Stomach smooth muscle (tissue), 2 donors: ENCODE measurements around the gene KCNJ10.
A peak's percentile ranks its signal among the peaks of the same experiment; 100 is the strongest.

Experiments
- H3K27ac ChIP-seq: one replicate; pipeline ENCODE4 v1.7.0; 2013; ENCODE audit warnings: mild to moderate bottlenecking, low read length, inconsistent platforms
- H3K27me3 ChIP-seq, 2 donors: one replicate each; pipeline ENCODE4 v1.7.0; 2013; ENCODE audit warnings: low read length in 2 of 2; ENCODE audit not compliant: insufficient read depth in 2 of 2, control insufficient read depth in 1 of 2
- H3K36me3 ChIP-seq, 2 donors: one replicate each; pipeline ENCODE4 v1.7.0; 2013; ENCODE audit warnings: low read length in 2 of 2; ENCODE audit not compliant: control insufficient read depth in 2 of 2, insufficient read depth in 2 of 2
- H3K4me1 ChIP-seq: one replicate; pipeline ENCODE4 v1.7.0; 2013; ENCODE audit warnings: low read length; ENCODE audit not compliant: control insufficient read depth, insufficient read depth
- H3K4me3 ChIP-seq, 2 donors: one replicate each; pipeline ENCODE4 v1.7.0; 2013; ENCODE audit warnings: low read length in 2 of 2
- H3K9ac ChIP-seq, 2 donors: one replicate each; pipeline ENCODE4 v1.7.0; 2013; ENCODE audit warnings: low read length in 2 of 2, mild to moderate bottlenecking in 1 of 2
- H3K9me3 ChIP-seq, 2 donors: one replicate each; pipeline ENCODE4 v1.7.0; 2013; ENCODE audit warnings: low read length in 2 of 2; ENCODE audit not compliant: control insufficient read depth in 2 of 2
- donor health status: healthy.
- donor health status: Pancreatic carcinoma.

The KCNJ10 gene

GRCh38 chr1:160098852-160099561 lies 29.0 kb upstream of the KCNJ10 start:
- peaks cover 7 to 10% of the 10 kb centered on the region in 2 donors for H3K36me3 ChIP-seq
- H3K4me1 ChIP-seq, result peaks cover 61% of the 10 kb centered on the region
- H3K4me3 ChIP-seq, result peak overlapping the region; percentile 37 to 82
- H3K9me3 ChIP-seq, result no peaks in the 10 kb centered on the region
- peak overlapping the region; percentile 67 to 95 for H3K9ac ChIP-seq
- peak overlapping the region; percentile 98 for H3K27ac ChIP-seq
- no peaks in the 10 kb centered on the region for H3K27me3 ChIP-seq

- Histone ChIP-seq H3K4me3 (peak within 1 kb of the TSS; percentile 68 to 83), H3K4me1 (peaks cover 59% of the 10 kb centered on the region), H3K9me3 (no peaks in the 10 kb centered on the region), H3K27ac (peak within 1 kb of the TSS; percentile 98), H3K27me3 (no peaks in the 10 kb centered on the region), H3K9ac (peak within 1 kb of the TSS; percentile 78 to 95), H3K36me3 (peaks cover 12 to 15% of the 10 kb centered on the region in 2 donors)
Observed at GRCh38 chr1:160097911-160098851, 28.2 kb upstream of the KCNJ10 start, which contains the start of gene IGSF8. Gene IGSF8, minus strand, starts transcription at chr1:160098619. Its CDS starts 147 bp downstream, at chr1:160098472.

DNA sequence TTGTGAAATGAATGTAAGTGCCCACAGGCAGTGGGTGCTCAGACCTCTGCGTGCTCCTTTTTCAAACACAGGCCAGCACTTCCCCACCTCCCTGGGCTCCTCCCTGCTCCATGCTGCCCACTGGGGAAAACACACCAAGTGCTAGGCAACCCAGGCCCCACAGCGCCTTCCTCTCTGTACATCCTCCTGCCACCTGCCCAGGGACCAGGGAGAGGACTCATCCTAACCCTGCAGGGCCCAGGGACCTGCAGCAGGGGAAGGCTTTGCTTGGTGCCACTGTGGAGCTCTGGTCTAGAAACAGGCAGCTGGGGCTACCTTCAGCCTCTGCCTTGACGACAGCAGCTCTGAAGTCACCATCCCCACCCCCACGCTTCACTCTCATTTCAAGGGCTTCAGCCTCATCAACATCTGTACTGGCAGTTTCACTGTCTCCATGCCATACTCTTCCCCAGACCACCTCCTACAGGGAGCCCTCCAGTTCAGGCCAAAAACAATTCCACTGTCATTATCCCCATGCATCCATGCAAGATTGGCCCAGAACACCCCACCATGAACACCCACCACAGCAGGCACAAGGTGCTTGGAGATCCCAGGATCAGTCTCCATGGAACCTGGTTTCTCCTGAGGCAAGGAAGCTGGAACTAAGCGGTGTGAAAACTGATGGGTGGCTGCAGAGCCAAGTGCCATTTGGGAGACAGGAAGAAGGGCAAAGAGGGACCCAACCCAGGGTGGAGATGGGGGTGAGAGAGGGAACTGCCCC lies 27.4 kb upstream of the KCNJ10 start:
- peaks cover 12 to 22% of the 10 kb centered on the region in 2 donors for H3K36me3 ChIP-seq
- no peak overlapping the region for H3K27ac ChIP-seq
- H3K4me3 ChIP-seq, result peak overlapping the region; percentile 68 to 83
- H3K9ac ChIP-seq, result peak overlapping the region; percentile 76 to 78
- H3K9me3 ChIP-seq, result no peaks in the 10 kb centered on the region
- peaks cover 50% of the 10 kb centered on the region for H3K4me1 ChIP-seq
- no peaks in the 10 kb centered on the region for H3K27me3 ChIP-seq

GRCh38 chr1:160096274-160097116 lies 26.5 kb upstream of the KCNJ10 start:
- peak overlapping the region; percentile 76 to 78 for H3K9ac ChIP-seq
- no peaks in the 10 kb centered on the region for H3K9me3 ChIP-seq
- peaks cover 18 to 30% of the 10 kb centered on the region in 2 donors for H3K36me3 ChIP-seq
- H3K4me1 ChIP-seq, result peaks cover 42% of the 10 kb centered on the region
- peak overlapping the region in 1 of 2 donors; percentile 83 for H3K4me3 ChIP-seq
- H3K27me3 ChIP-seq, result no peaks in the 10 kb centered on the region
- H3K27ac ChIP-seq, result no peak overlapping the region

- no peaks in the 10 kb centered on the region for H3K9me3 ChIP-seq
- peak overlapping the region in 1 of 2 donors; percentile 29 for H3K9ac ChIP-seq
- H3K27ac ChIP-seq, result no peak overlapping the region
- peaks cover 20 to 35% of the 10 kb centered on the region in 2 donors for H3K36me3 ChIP-seq
- no peaks in the 10 kb centered on the region for H3K27me3 ChIP-seq
- no peak overlapping the region for H3K4me3 ChIP-seq
- peaks cover 33% of the 10 kb centered on the region for H3K4me1 ChIP-seq
Observed at GRCh38 chr1:160095382-160096105, 25.6 kb upstream of the KCNJ10 start.

DNA sequence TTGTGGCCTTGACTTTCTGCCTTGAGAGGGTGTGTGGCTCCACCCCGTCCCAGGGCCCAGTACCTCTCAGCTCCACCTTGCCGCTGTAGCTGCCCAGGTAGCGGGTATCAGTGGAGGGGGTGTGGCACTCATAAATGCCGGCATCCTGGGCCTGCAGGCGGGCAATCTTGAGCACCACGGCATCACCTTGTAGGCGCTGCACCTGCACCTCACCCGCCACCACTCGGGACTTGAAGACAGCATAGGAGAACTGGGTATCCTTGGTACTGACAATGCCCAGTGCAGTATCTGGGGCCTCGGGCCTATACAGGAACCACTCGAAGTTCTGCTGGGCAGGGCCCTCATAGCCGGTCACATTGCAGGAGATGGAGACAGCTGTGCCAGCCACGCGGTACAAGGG lies 24.8 kb upstream of the KCNJ10 start:
- no peak overlapping the region for H3K27ac ChIP-seq
- H3K9me3 ChIP-seq, result no peaks in the 10 kb centered on the region
- no peak overlapping the region for H3K9ac ChIP-seq
- H3K27me3 ChIP-seq, result no peaks in the 10 kb centered on the region
- H3K4me3 ChIP-seq, result no peak overlapping the region
- H3K4me1 ChIP-seq, result peaks cover 33% of the 10 kb centered on the region
- H3K36me3 ChIP-seq, result peaks cover 24 to 42% of the 10 kb centered on the region in 2 donors

GRCh38 chr1:160094291-160094625 lies 24.3 kb upstream of the KCNJ10 start:
- Histone ChIP-seq H3K4me3 (no peak overlapping the region), H3K9ac (no peak overlapping the region), H3K27me3 (no peaks in the 10 kb centered on the region), H3K4me1 (peaks cover 32% of the 10 kb centered on the region), H3K27ac (no peak overlapping the region), H3K9me3 (no peaks in the 10 kb centered on the region), H3K36me3 (peaks cover 24 to 44% of the 10 kb centered on the region in 2 donors)

GRCh38 chr1:160093624-160094290 lies 23.8 kb upstream of the KCNJ10 start:
- H3K27ac ChIP-seq, result no peak overlapping the region

GRCh38 chr1:160093069-160093395 lies 23.1 kb upstream of the KCNJ10 start:
- H3K36me3 ChIP-seq, result peaks cover 24 to 44% of the 10 kb centered on the region in 2 donors
- no peak overlapping the region for H3K27ac ChIP-seq
- H3K9me3 ChIP-seq, result no peaks in the 10 kb centered on the region
- H3K9ac ChIP-seq, result peak overlapping the region in 1 of 2 donors; percentile 21
- H3K27me3 ChIP-seq, result no peaks in the 10 kb centered on the region
- no peak overlapping the region for H3K4me3 ChIP-seq
- peaks cover 28% of the 10 kb centered on the region for H3K4me1 ChIP-seq

More at GRCh38 chr1:160093624-160094290, 23.8 kb upstream of the KCNJ10 start:
- no peaks in the 10 kb centered on the region for H3K27me3 ChIP-seq
- no peak overlapping the region for H3K9ac ChIP-seq
- peaks cover 24 to 44% of the 10 kb centered on the region in 2 donors for H3K36me3 ChIP-seq
- peaks cover 28% of the 10 kb centered on the region for H3K4me1 ChIP-seq
- no peak overlapping the region for H3K4me3 ChIP-seq
- H3K9me3 ChIP-seq, result no peaks in the 10 kb centered on the region
